ENCODE data around the gene TMTC3. TPM values are rescaled to one million over a fixed set of nuclear protein-coding genes. Genes with fewer than 3 reads are reported as not detected.
A peak's percentile ranks its signal among the peaks of the same experiment; 100 is the strongest.

TMTC3 gene
- total and polyA plus RNA-seq, 2 of the 8 experiments (the other 6 are each of a cell fraction or from before 2014, with no cell fraction given) = 7.0 to 45.1 TPM

DNA sequence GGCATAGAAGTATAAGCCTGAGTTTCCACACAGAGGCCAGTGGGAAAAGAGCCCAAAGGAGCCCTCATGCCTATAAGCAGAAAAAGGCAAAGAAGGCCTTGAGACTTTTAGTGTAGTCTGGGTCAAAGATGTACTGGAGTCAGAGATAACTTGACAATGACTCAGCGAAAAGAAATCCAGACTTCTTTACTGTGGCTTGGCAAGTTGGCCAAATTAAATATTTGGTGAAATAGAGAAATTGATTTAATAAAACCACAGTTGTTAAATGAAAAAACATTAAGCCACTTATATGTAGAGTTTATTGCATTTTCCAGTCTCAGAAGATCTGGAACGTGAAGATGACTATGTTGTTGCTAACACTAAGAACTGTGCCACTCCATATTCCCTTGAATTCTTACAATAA is 105.1 kb downstream of the TMTC3 start:
- no peak overlapping the region for H3K4ac ChIP-seq (replicated peaks; ENCODE audit: insufficient read length, low read depth, low read length)
- no peak overlapping the region for H4K5ac ChIP-seq (ENCODE audit: insufficient read length, low read depth, low read length)
- H2BK12ac ChIP-seq (ENCODE audit: low read depth, low read length) = no peak overlapping the region
- no peak overlapping the region for H2BK20ac ChIP-seq (ENCODE audit: low read length)
- H2AK5ac ChIP-seq (ENCODE audit: low read depth, low read length) = no peak overlapping the region
- H3K4me2 ChIP-seq (ENCODE audit: insufficient read depth in 1 of 2, low read depth in 2 of 2, low read length in 2 of 2) = no peak overlapping the region
- H4K20me1 ChIP-seq (replicated peaks in 1 of 2; ENCODE audit: control insufficient read depth in 1 of 2, insufficient read depth in 2 of 2, low read length in 2 of 2) = no peaks in the 10 kb centered on the region
- H3K18ac ChIP-seq (ENCODE audit: extremely low read depth, low read length) = no peak overlapping the region
- no peak overlapping the region for H3K56ac ChIP-seq (replicated peaks; ENCODE audit: insufficient read length, low read depth, low read length)
- H2BK5ac ChIP-seq (ENCODE audit: low read depth, low read length) = no peak overlapping the region
- TF ChIP-seq NANOG (IDR thresholded peaks at IDR 0.05; ENCODE audit: insufficient read depth, low read depth, low read length, poor library complexity, severe bottlenecking) (no peak), MAFK (IDR thresholded peaks at IDR 0.05; ENCODE audit: low read depth, low read length) (peak; percentile 76), PHF8 (conservative IDR thresholded peaks at IDR 0.05; ENCODE audit: low read depth, low read length) (no peak), BCL11A (IDR thresholded peaks at IDR 0.05; ENCODE audit: low read depth in 2 of 2, low read length in 2 of 2) (no peak), POU5F1 (IDR thresholded peaks at IDR 0.05; ENCODE audit: low read depth, low read length) (no peak), BACH1 (IDR thresholded peaks at IDR 0.05; ENCODE audit: low read length) (peak; percentile 47; the same call in 1 of the 2 replicates), SUZ12 (IDR thresholded peaks at IDR 0.05; ENCODE audit: low read length) (no peak), TCF12 (IDR thresholded peaks at IDR 0.05; ENCODE audit: low read depth, low read length) (no peak), SRF (IDR thresholded peaks at IDR 0.05; ENCODE audit: low read depth, low read length) (no peak)
- H3K23me2 ChIP-seq (ENCODE audit: low read depth, low read length) = no peaks in the 10 kb centered on the region
- peaks cover 0 to 4% (median 3%) of the 10 kb centered on the region in 4 experiments; a peak in 2 of 7 replicates for H3K4me1 ChIP-seq (replicated peaks in 1 of 4; ENCODE audit: control insufficient read depth in 3 of 4, insufficient read depth in 4 of 4, low read length in 3 of 4)
- no peak overlapping the region for H2BK15ac ChIP-seq (ENCODE audit: low read length)
- DNase-seq (ENCODE audit: low read depth in 1 of 2, low spot score in 2 of 2) (no peak), FAIRE-seq (no peak)
- POLR2A ChIA-PET (ENCODE audit: partially characterized antibody) = no interaction called here
- H4K8ac ChIP-seq (ENCODE audit: extremely low read depth, insufficient read depth, low read length) = no peak overlapping the region
- H3K9ac ChIP-seq (replicated peaks in 1 of 4; ENCODE audit: extremely low read depth in 1 of 4, low read depth in 3 of 4, low read length in 3 of 4) = no peak overlapping the region
- no peak overlapping the region for H3K27ac ChIP-seq (ENCODE audit: low read depth, low read length)
- CTCF ChIA-PET (ENCODE audit: partially characterized antibody) = no interaction called here
- 94% methylated on average over 2 of the region's 2 CpGs; no CpG with 5 or more reads in 1 of the 2 experiments for WGBS, 2 experiments (ENCODE audit: extremely low coverage in 1 of 2, insufficient coverage in 1 of 2, insufficient read length in 1 of 2, insufficient replicate concordance in 2 of 2, low coverage in 1 of 2, low lambda C conversion rate in 2 of 2, missing lambda C conversion rate in 1 of 2)
- H3K36me3 ChIP-seq (ENCODE audit: control insufficient read depth in 2 of 4, insufficient read depth in 4 of 4, low read length in 3 of 4) = no peaks in the 10 kb centered on the region
- no peaks in the 10 kb centered on the region for H3K79me2 ChIP-seq (ENCODE audit: control insufficient read depth in 1 of 2, insufficient read depth in 2 of 2, low read length in 2 of 2)
- H3K79me1 ChIP-seq (ENCODE audit: low read depth, low read length) = no peaks in the 10 kb centered on the region
- no peak overlapping the region for H3K14ac ChIP-seq (ENCODE audit: insufficient read length)
- no peaks in the 10 kb centered on the region for H3K27me3 ChIP-seq (replicated peaks in 1 of 4; ENCODE audit: control insufficient read depth in 3 of 4, extremely low read depth in 1 of 4, insufficient read depth in 3 of 4, low read length in 3 of 4)
- H3K4me3 ChIP-seq (ENCODE audit: extremely low read depth in 1 of 4, insufficient read depth in 2 of 4, low read depth in 3 of 4, low read length in 4 of 4) = no peak overlapping the region
- no peaks in the 10 kb centered on the region for H3K9me3 ChIP-seq (ENCODE audit: insufficient read depth in 2 of 2, low read depth in 1 of 2, low read length in 1 of 2)
- no peak overlapping the region for H3K23ac ChIP-seq (ENCODE audit: insufficient read length)
- H2AFZ ChIP-seq (ENCODE audit: low read length) = no peak overlapping the region
- no peak overlapping the region for H4K91ac ChIP-seq (replicated peaks; ENCODE audit: insufficient read length, low read length)
- H2BK120ac ChIP-seq (replicated peaks; ENCODE audit: low read depth, low read length) = no peak overlapping the region

All from H1 (cell line).